GM19328 (cell line): ENCODE data around the gene SLC39A8.

Experiments used
- ATAC-seq: cut with Tn5 transposase; IDR thresholded peaks from one replicate; pipeline ENCODE4 v1.9.1; 2021; ENCODE audit warnings: mild to moderate bottlenecking, moderate library complexity; ENCODE audit not compliant: unreplicated experiment

SLC39A8 gene

GRCh38 chr4:102342404-102343074 is 2.7 kb downstream of the SLC39A8 start:
- no peak for ATAC-seq

GRCh38 chr4:102341201-102341600 is 4.1 kb downstream of the SLC39A8 start:
- no peak for ATAC-seq

- ATAC-seq, result no peak
Measured at GRCh38 chr4:102339018-102339417, 6.3 kb downstream of the SLC39A8 start.

GRCh38 chr4:102338405-102338804 is 6.9 kb downstream of the SLC39A8 start:
- no peak for ATAC-seq

- no peak for ATAC-seq
Measured at GRCh38 chr4:102335616-102336015, 9.7 kb downstream of the SLC39A8 start.

- ATAC-seq, result no peak
Measured at GRCh38 chr4:102334624-102335023, 10.7 kb downstream of the SLC39A8 start.

GRCh38 chr4:102333787-102334186 is 11.5 kb downstream of the SLC39A8 start:
- ATAC-seq, result no peak

GRCh38 chr4:102328045-102328444 is 17.2 kb downstream of the SLC39A8 start:
- ATAC-seq, result no peak

- no peak for ATAC-seq
Measured at GRCh38 chr4:102326951-102327350, 18.3 kb downstream of the SLC39A8 start.

GRCh38 chr4:102324730-102325129 is 20.6 kb downstream of the SLC39A8 start:
- ATAC-seq, result no peak

- ATAC-seq, result no peak
Measured at GRCh38 chr4:102322736-102323135, 22.5 kb downstream of the SLC39A8 start.

GRCh38 chr4:102321260-102321995 is 23.9 kb downstream of the SLC39A8 start:
- peak; percentile 87 for ATAC-seq

GRCh38 chr4:102319594-102319993 is 25.7 kb downstream of the SLC39A8 start:
- no peak for ATAC-seq

- no peak for ATAC-seq
Measured at GRCh38 chr4:102318526-102318925, 26.8 kb downstream of the SLC39A8 start.

- ATAC-seq, result no peak
Measured at GRCh38 chr4:102318105-102318504, 27.2 kb downstream of the SLC39A8 start.

GRCh38 chr4:102317459-102317858 is 27.8 kb downstream of the SLC39A8 start:
- ATAC-seq, result no peak

GRCh38 chr4:102316585-102316984 is 28.7 kb downstream of the SLC39A8 start:
- ATAC-seq, result no peak

GRCh38 chr4:102315532-102315931 is 29.8 kb downstream of the SLC39A8 start:
- no peak for ATAC-seq

- no peak for ATAC-seq
Measured at GRCh38 chr4:102312417-102312816, 32.9 kb downstream of the SLC39A8 start.

- ATAC-seq, result no peak
Measured at GRCh38 chr4:102311912-102312311, 33.4 kb downstream of the SLC39A8 start.

- ATAC-seq, result no peak
Measured at GRCh38 chr4:102311407-102311806, 33.9 kb downstream of the SLC39A8 start.

GRCh38 chr4:102308032-102308799 is 37.1 kb downstream of the SLC39A8 start:
- ATAC-seq, result no peak
